Measurements from ENCODE around the gene NCOA3. TPM values are rescaled to one million over a fixed set of nuclear protein-coding genes. Genes with fewer than 3 reads are reported as not detected.

The NCOA3 gene
- total RNA-seq, 3 donors from 2014 or later, result 40.6 to 57.1 (median 45.1) TPM

DNA sequence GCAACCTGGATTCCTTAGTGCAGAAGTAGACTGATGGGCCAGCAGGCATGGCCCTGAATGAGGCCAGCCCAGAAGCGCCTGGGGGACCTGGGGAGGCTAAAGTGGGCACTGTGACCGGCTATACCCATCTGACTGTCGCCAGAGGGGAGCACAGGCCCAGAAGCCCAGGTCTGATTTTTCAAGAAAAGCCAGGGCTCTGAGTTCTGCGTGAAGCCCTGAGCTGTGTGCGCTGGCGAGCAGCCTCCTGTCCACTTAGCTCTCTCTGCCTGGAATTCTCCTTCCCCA, 171.9 kb downstream of the NCOA3 start:
- no peak for TF ChIP-seq CTCF (IDR thresholded peaks at IDR 0.05)
- TF ChIP-seq POLR2A (IDR thresholded peaks at IDR 0.05), result no peak
- no peak for TF ChIP-seq POLR2AphosphoS5 (IDR thresholded peaks at IDR 0.05)
- Histone ChIP-seq H3K9me3 (no peaks in the 10 kb centered on the region), H3K4me3 (no peak overlapping the region), H3K36me3 (no peaks in the 10 kb centered on the region), H3K27ac (no peak overlapping the region), H3K4me1 (no peaks in the 10 kb centered on the region), H3K27me3 (no peaks in the 10 kb centered on the region)
- intact Hi-C loops (cut with DNase I; ENCODE audit: low total_unique reads), result no loop called here
- DNase-seq (ENCODE audit: low spot score in 2 of 2), result no peak

DNA sequence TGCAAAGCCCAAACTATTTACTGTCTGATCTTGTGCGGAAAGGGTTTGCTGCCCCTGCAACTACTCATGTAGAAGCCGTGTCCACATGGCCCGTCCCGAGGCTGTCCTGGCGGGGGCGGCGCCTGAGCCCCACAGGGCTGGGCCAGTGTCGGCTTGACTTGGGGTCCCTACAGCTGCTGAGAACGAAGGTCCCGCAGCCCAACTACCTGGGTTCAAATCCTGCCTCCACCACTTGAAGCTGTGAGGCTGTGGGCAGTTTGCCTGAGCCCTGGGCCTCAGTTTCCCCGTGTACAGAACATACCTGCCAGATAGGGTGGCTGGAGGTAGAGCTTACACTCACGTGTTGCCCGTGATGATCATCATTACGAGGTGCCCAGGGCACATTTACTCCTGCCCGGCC, 172.5 kb downstream of the NCOA3 start:
- no peak for DNase-seq (ENCODE audit: low spot score in 2 of 2)
- Histone ChIP-seq H3K4me3 (no peak overlapping the region), H3K4me1 (no peaks in the 10 kb centered on the region), H3K27ac (no peak overlapping the region), H3K27me3 (no peaks in the 10 kb centered on the region), H3K36me3 (no peaks in the 10 kb centered on the region), H3K9me3 (no peaks in the 10 kb centered on the region)
- intact Hi-C loops (cut with DNase I; ENCODE audit: low total_unique reads), result no loop called here
- TF ChIP-seq CTCF (IDR thresholded peaks at IDR 0.05), result no peak
- no peak for TF ChIP-seq POLR2A (IDR thresholded peaks at IDR 0.05)
- no peak for TF ChIP-seq POLR2AphosphoS5 (IDR thresholded peaks at IDR 0.05)

DNA sequence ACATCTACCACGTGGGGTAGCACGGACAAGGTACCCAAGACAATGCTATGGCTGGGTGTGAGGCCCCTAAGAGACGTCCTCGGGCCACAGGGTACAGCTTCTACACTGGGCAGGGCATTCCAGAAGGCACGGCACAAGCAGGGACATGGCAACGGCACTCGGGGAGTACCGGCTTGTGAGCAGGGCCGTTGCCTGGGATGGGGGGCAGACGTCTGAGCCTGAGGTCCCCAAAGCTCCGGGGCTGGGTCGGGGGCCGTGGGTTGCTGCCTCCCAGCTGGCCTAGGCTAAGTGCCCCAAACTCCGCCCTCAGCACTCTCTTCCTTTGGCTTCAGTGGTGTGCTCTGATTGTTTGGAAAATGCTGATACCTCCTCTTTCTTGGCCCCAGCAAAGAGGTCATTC, 173.0 kb downstream of the NCOA3 start:
- intact Hi-C loops (cut with DNase I; ENCODE audit: low total_unique reads), result no loop called here
- Histone ChIP-seq H3K9me3 (no peaks in the 10 kb centered on the region), H3K4me3 (no peak overlapping the region), H3K27me3 (no peaks in the 10 kb centered on the region), H3K36me3 (no peaks in the 10 kb centered on the region), H3K4me1 (no peaks in the 10 kb centered on the region), H3K27ac (no peak overlapping the region)
- no peak for DNase-seq (ENCODE audit: low spot score in 2 of 2)
- no peak for TF ChIP-seq CTCF (IDR thresholded peaks at IDR 0.05)
- no peak for TF ChIP-seq POLR2A (IDR thresholded peaks at IDR 0.05)
- no peak for TF ChIP-seq POLR2AphosphoS5 (IDR thresholded peaks at IDR 0.05)

DNA sequence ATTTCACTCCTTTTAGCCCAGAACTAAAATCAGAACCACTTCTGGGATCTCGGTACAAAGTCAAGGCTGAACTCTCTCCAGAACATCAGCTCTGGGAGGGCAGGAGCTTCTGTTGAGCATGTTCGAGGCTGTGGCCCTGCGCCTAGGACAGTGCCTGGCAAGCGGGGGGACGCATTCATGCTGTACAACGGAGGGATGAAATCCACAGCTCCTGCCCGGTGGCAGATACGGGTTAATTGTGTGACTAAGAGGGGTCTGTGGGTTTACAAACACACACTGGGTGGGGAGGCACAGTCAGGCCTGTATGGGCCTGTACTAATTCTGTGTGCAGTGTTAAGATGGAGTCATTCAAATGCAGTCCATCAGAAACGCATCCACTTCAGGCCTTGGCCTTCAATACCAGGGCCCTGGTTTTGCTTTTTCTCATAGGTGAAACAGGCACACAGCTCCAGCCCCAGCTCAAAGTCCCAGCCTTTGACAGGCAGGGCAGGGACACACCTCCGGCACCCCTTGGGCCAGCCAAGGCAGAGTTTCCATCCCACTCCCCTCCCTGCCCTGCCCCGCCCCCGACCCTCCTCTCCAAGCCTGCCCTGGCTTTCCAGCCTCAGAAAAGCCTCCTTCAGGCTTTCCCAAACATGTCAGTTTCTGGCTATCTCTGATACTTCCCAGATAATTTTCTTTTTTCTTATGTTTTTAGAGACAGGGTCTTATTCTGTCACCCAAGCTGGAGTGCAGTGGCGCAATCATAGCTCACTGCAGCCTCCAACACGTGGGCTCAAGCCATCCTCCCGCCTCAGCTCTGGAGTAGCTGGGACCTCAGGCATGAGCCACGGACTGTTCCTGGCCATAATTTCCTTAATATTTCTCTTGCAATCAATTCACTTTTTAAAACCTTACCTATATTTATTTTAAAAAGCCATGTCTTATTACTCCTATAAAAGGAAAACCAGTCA, 173.8 kb downstream of the NCOA3 start:
- no peak for DNase-seq (ENCODE audit: low spot score in 2 of 2)
- Histone ChIP-seq H3K4me3 (no peak overlapping the region), H3K27me3 (no peaks in the 10 kb centered on the region), H3K9me3 (no peaks in the 10 kb centered on the region), H3K4me1 (no peaks in the 10 kb centered on the region), H3K27ac (no peak overlapping the region), H3K36me3 (no peaks in the 10 kb centered on the region)
- TF ChIP-seq CTCF (IDR thresholded peaks at IDR 0.05) (no peak), POLR2A (IDR thresholded peaks at IDR 0.05) (no peak), POLR2AphosphoS5 (IDR thresholded peaks at IDR 0.05) (no peak)
- intact Hi-C loops (cut with DNase I; ENCODE audit: low total_unique reads), result no loop called here

GRCh38 chr20:47676219-47676721, 174.6 kb downstream of the NCOA3 start:
- H3K9me3 ChIP-seq, result no peaks in the 10 kb centered on the region
- intact Hi-C loops (cut with DNase I; ENCODE audit: low total_unique reads), result no loop called here
- TF ChIP-seq POLR2AphosphoS5 (IDR thresholded peaks at IDR 0.05) (no peak), POLR2A (IDR thresholded peaks at IDR 0.05) (no peak), CTCF (IDR thresholded peaks at IDR 0.05) (no peak)
- no peaks in the 10 kb centered on the region for H3K36me3 ChIP-seq
- DNase-seq (ENCODE audit: low spot score in 2 of 2), result no peak
- H3K4me1 ChIP-seq, result no peaks in the 10 kb centered on the region
- H3K27ac ChIP-seq, result no peak overlapping the region
- H3K4me3 ChIP-seq, result no peak overlapping the region
- H3K27me3 ChIP-seq, result no peaks in the 10 kb centered on the region
